ENCODE data around the gene DUS3L. TPM values are rescaled to one million over a fixed set of nuclear protein-coding genes. Genes with fewer than 3 reads are reported as not detected.
"Not testable (repeated sequence)": the region's sequence is repeated elsewhere in the genome, so short reads cannot be mapped to it uniquely, and the experiment has no call there.

The DUS3L gene
- total RNA-seq, 2 experiments from 2014 or later, result 38.3 to 42.1 TPM

- peaks cover 39% of the 10 kb centered on the region for H3K36me3 Mint-ChIP-seq (ENCODE audit: low read depth)
- peaks cover 14% of the 10 kb centered on the region for H3K4me1 Mint-ChIP-seq
- no peak overlapping the region for H3K27ac Mint-ChIP-seq
- no peak overlapping the region for H3K4me3 Mint-ChIP-seq
- POLR2A ChIA-PET, result interaction anchor here (1.1 to 1.4 kb wide), 2 partner anchors 67 to 69 kb away, joined by 3 read pairs; partner anchors contain the start of gene CATSPERD
- H3K27me3 Mint-ChIP-seq, result no peaks in the 10 kb centered on the region
- CTCF ChIA-PET, result interaction anchor here (0.8 kb wide), 1 partner anchor 17 kb away, joined by 3 read pairs; the partner anchor contains the start of gene NRTN
- no peaks in the 10 kb centered on the region for H3K9me3 Mint-ChIP-seq
- DNase-seq, result no peak
Measured at GRCh38 chr19:5787409-5788182, 3.4 kb downstream of the DUS3L start.

DNA sequence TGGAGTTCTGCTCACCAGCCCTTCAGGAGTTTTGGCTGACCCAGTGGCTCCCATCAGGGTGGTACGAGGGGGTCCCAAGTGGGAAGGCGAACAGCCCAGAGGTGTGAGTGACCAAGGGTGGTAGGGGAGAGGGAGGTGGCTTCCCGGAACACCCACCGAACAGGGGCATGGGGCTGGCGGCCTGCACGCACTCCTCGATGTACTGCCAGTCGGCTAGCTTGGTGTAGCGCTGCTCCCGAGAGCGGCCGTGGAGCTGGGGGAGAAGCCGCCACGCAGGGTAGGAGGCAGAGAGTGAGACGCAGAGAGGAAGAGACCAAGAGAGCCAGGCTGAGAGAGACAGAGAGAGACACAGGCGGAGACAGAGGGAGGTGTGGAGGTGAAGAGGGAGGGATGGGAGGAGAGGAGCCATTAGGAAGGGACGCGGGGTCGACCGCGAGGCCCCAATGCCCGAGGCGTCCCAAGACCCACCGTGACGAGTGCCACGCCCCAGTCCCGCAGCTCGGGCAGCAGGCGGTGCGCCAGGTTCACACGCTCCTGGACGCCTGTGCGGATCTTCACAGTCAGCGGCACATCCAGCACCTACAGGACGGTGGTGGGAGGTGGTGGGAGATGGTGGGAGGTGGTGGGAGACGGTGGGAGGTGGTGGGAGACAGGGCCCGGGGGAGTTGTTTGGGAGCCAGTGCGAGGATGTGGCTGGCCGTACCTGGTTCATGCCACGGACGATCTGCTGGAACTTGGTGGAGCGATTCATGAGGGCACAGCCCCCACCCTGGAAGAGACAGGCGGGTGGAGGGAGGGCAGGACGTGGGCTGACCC is 4.2 kb downstream of the DUS3L start:
- no peak for DNase-seq
- ChIA-PET CTCF (no interaction called here), POLR2A (interaction anchor here (1.4 kb wide), 1 partner anchor 66 kb away, joined by 3 read pairs; the partner anchor contains the start of gene CATSPERD)
- no peak overlapping the region for H3K4me3 Mint-ChIP-seq
- peaks cover 14% of the 10 kb centered on the region for H3K4me1 Mint-ChIP-seq
- no peak overlapping the region for H3K27ac Mint-ChIP-seq
- H3K27me3 Mint-ChIP-seq, result no peaks in the 10 kb centered on the region
- H3K9me3 Mint-ChIP-seq, result no peaks in the 10 kb centered on the region
- H3K36me3 Mint-ChIP-seq (ENCODE audit: low read depth), result peaks cover 39% of the 10 kb centered on the region

GRCh38 chr19:5785423-5785822 is 5.5 kb downstream of the DUS3L start:
- no peaks in the 10 kb centered on the region for H3K27me3 Mint-ChIP-seq
- ChIA-PET POLR2A (no interaction called here), CTCF (no interaction called here)
- H3K36me3 Mint-ChIP-seq (ENCODE audit: low read depth), result peaks cover 35% of the 10 kb centered on the region
- no peak overlapping the region for H3K27ac Mint-ChIP-seq
- H3K4me1 Mint-ChIP-seq, result peaks cover 8% of the 10 kb centered on the region
- H3K4me3 Mint-ChIP-seq, result no peak overlapping the region
- H3K9me3 Mint-ChIP-seq, result no peaks in the 10 kb centered on the region
- no peak for DNase-seq

DNA sequence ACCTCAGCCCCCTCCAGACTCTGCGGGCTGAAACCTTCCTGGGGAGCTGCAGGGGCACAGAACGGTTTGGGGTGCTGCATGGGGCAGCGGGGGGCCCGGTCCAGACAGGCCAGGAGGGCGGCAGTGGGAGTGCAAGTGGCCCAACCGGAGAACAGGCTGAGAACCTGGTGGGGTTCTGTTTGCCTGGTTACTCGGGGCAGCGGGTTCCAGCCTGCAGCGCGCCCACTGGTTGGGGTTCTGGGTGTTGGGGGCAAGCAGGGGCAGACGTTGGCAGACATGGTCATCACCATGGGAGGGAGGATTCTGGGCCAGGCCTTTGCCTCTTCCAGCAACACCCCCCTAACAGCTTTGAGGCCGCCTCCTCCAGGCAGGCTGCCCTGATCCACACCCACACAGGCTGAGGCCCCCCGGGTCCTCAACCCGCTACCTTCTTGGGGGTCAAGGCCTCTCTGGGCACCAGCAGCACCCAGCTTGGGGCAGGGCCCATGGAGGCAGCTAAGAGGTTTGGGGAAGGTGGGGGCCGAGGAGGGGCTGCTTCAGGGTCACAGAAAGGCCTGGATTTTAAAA is 6.3 kb downstream of the DUS3L start, which contains the start of gene PRR22:
PRR22 (minus strand) TSS at position 166 of the 567 bp plus-strand sequence; CDS start at position 80, 86 bp downstream.
- CTCF ChIA-PET, result no interaction called here
- no peaks in the 10 kb centered on the region for H3K9me3 Mint-ChIP-seq
- no peaks in the 10 kb centered on the region for H3K27me3 Mint-ChIP-seq
- peaks cover under 1% of the 10 kb centered on the region for H3K4me1 Mint-ChIP-seq
- H3K36me3 Mint-ChIP-seq (ENCODE audit: low read depth), result peaks cover 28% of the 10 kb centered on the region
- no peak within 1 kb of the TSS for H3K27ac Mint-ChIP-seq
- no peak for DNase-seq
- no peak within 1 kb of the TSS for H3K4me3 Mint-ChIP-seq
- POLR2A ChIA-PET, result no interaction called here

DNA sequence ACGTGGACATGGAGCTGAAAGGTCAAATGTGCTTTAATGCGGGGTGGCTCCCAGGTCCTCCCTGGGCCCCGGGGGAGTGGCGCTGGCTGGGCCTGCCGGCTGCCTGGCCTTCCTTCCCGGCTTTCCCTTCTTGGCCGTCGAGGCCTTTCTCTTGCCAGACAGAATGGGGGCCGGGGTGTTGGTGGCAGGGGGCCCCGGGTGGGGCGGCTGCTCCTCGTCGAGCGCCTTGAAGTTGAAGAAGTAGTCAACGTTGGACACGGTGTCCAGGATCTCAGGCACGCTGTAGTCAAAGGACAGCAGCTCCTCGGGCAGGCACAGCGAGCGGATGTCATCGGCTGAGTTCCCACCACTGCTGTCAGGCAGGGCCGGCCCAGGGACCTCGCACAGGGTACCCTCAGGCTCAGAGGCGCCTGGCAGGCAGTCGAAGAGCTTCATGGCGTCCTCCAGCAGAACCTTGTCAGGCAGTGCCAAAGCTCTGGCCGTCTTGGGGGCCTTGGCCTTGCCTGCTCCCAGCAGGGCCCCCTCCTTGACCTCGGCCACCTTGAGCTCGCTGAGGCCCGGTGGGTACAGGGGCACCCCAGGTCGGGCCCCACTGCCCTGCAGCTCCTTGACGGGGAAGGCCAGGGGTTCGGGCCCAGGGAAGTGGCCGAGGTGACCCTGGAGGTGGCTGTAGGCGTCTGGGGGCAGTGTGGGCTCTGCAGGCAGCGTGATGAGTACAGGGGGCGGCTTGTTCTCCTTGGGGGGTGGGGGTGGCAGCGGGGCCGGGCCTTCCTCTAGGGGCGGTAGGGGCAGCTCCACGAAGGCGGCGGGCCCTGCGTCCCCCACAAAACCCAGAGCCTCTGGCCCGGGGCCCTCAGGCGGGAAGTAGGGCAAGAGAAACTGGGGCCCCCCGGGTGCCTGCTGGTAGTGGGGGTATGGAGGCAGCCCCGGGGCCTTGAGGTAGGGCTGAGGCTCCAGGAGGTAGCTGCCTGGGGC is 7.7 kb downstream of the DUS3L start:
- Mint-ChIP-seq H3K4me3 (no peak overlapping the region), H3K4me1 (no peaks in the 10 kb centered on the region), H3K9me3 (no peaks in the 10 kb centered on the region), H3K27me3 (no peaks in the 10 kb centered on the region), H3K36me3 (ENCODE audit: low read depth) (peaks cover 22% of the 10 kb centered on the region), H3K27ac (no peak overlapping the region)
- POLR2A ChIA-PET, result no interaction called here
- CTCF ChIA-PET, result interaction anchor here (1.8 kb wide), 1 partner anchor 21 kb away, joined by 5 read pairs; no protein-coding TSS in a partner anchor
- DNase-seq, result no peak

GRCh38 chr19:5782322-5782721 is 8.6 kb downstream of the DUS3L start:
- no peaks in the 10 kb centered on the region for H3K27me3 Mint-ChIP-seq
- DNase-seq, result no peak
- ChIA-PET CTCF (interaction anchor here (1.8 kb wide), 1 partner anchor 22 kb away, joined by 5 read pairs; no protein-coding TSS in a partner anchor), POLR2A (no interaction called here)
- no peak overlapping the region for H3K27ac Mint-ChIP-seq
- H3K9me3 Mint-ChIP-seq, result no peaks in the 10 kb centered on the region
- H3K4me1 Mint-ChIP-seq, result no peaks in the 10 kb centered on the region
- H3K4me3 Mint-ChIP-seq, result no peak overlapping the region
- peaks cover 18% of the 10 kb centered on the region for H3K36me3 Mint-ChIP-seq (ENCODE audit: low read depth)

DNA sequence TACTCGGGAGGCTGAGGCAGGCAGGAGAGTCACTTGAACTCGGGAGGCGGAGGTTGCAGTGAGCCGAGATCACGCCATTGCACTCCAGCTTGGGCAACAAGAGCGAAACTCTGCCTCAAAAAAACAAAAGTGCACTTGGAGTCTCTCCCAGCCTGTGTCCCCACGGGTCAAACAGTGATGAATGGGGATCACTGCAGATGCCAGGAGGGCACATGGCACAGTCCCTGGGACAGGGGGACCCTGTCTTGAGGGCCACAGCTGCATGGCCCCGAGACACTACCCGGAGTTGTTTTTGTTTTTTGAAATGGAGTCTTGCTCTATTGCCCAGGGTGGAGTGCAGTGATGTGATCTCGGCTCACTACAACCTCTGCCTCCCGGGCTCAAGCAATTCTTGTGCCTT is 10.0 kb downstream of the DUS3L start:
- ChIA-PET CTCF (interaction anchor here (0.6 kb wide), 1 partner anchor 325 kb away, joined by 3 read pairs; no protein-coding TSS in a partner anchor), POLR2A (interaction anchor here (0.8 kb wide), 1 partner anchor 9 kb away, joined by 4 read pairs; no protein-coding TSS in a partner anchor)
- not testable (repeated sequence) for H3K9me3 Mint-ChIP-seq; H3K36me3 Mint-ChIP-seq (ENCODE audit: low read depth); DNase-seq; H3K4me3 Mint-ChIP-seq; H3K27me3 Mint-ChIP-seq; H3K4me1 Mint-ChIP-seq; H3K27ac Mint-ChIP-seq

- Mint-ChIP-seq H3K9me3 (no peaks in the 10 kb centered on the region), H3K4me1 (no peaks in the 10 kb centered on the region), H3K4me3 (no peak overlapping the region), H3K27ac (no peak overlapping the region), H3K27me3 (no peaks in the 10 kb centered on the region), H3K36me3 (ENCODE audit: low read depth) (no peaks in the 10 kb centered on the region)
- POLR2A ChIA-PET, result no interaction called here
- DNase-seq, result no peak
- CTCF ChIA-PET, result interaction anchor here (0.7 kb wide), 1 partner anchor 582 kb away, joined by 3 read pairs; no protein-coding TSS in a partner anchor
Measured at GRCh38 chr19:5778402-5778801, 12.6 kb downstream of the DUS3L start.

- Mint-ChIP-seq H3K9me3 (no peaks in the 10 kb centered on the region), H3K27ac (no peak overlapping the region), H3K4me1 (no peaks in the 10 kb centered on the region), H3K4me3 (no peak overlapping the region), H3K36me3 (ENCODE audit: low read depth) (no peaks in the 10 kb centered on the region), H3K27me3 (no peaks in the 10 kb centered on the region)
- POLR2A ChIA-PET, result no interaction called here
- no peak for DNase-seq
- CTCF ChIA-PET, result no interaction called here
Measured at GRCh38 chr19:5775668-5776309, 15.2 kb downstream of the DUS3L start.

GRCh38 chr19:5774921-5775320 is 16.0 kb downstream of the DUS3L start:
- Mint-ChIP-seq H3K36me3 (ENCODE audit: low read depth) (no peaks in the 10 kb centered on the region), H3K9me3 (no peaks in the 10 kb centered on the region), H3K27ac (no peak overlapping the region), H3K4me3 (no peak overlapping the region), H3K4me1 (no peaks in the 10 kb centered on the region), H3K27me3 (no peaks in the 10 kb centered on the region)
- no peak for DNase-seq
- CTCF ChIA-PET, result interaction anchor here (0.9 kb wide), 1 partner anchor 54 kb away, joined by 4 read pairs; no protein-coding TSS in a partner anchor
- POLR2A ChIA-PET, result no interaction called here

- no peak for DNase-seq
- Mint-ChIP-seq H3K4me3 (no peak overlapping the region), H3K4me1 (no peaks in the 10 kb centered on the region), H3K36me3 (ENCODE audit: low read depth) (no peaks in the 10 kb centered on the region), H3K9me3 (no peaks in the 10 kb centered on the region), H3K27ac (no peak overlapping the region), H3K27me3 (no peaks in the 10 kb centered on the region)
- POLR2A ChIA-PET, result no interaction called here
- CTCF ChIA-PET, result interaction anchor here (0.6 kb wide), 1 partner anchor 405 kb away, joined by 3 read pairs; no protein-coding TSS in a partner anchor
Measured at GRCh38 chr19:5773276-5773675, 17.7 kb downstream of the DUS3L start.

- Mint-ChIP-seq H3K4me3 (no peak overlapping the region), H3K9me3 (no peaks in the 10 kb centered on the region), H3K36me3 (ENCODE audit: low read depth) (no peaks in the 10 kb centered on the region), H3K4me1 (no peaks in the 10 kb centered on the region), H3K27ac (no peak overlapping the region), H3K27me3 (no peaks in the 10 kb centered on the region)
- no peak for DNase-seq
- CTCF ChIA-PET, result interaction anchor here (0.7 kb wide), 1 partner anchor 172 kb away, joined by 4 read pairs; no protein-coding TSS in a partner anchor
- POLR2A ChIA-PET, result no interaction called here
Measured at GRCh38 chr19:5772416-5772815, 18.5 kb downstream of the DUS3L start.

Measured in activated CD4-positive, alpha-beta memory T cell treated with anti-CD3 and anti-CD28 coated beads, Interleukin-2, amount 10 ng/mL, durations not matched to agents 7 days and 5 days (primary cell).